HG03378 (cell line): ENCODE data around the gene ARHGEF6.
"Not testable (repeated sequence)": the region's sequence is repeated elsewhere in the genome, so short reads cannot be mapped to it uniquely, and the experiment has no call there.

Experiments used
- ATAC-seq: cut with Tn5 transposase; IDR thresholded peaks from one replicate; pipeline ENCODE4 v1.9.1; 2021; ENCODE audit warnings: mild to moderate bottlenecking, moderate library complexity; ENCODE audit not compliant: unreplicated experiment

Gene ARHGEF6, protein sequence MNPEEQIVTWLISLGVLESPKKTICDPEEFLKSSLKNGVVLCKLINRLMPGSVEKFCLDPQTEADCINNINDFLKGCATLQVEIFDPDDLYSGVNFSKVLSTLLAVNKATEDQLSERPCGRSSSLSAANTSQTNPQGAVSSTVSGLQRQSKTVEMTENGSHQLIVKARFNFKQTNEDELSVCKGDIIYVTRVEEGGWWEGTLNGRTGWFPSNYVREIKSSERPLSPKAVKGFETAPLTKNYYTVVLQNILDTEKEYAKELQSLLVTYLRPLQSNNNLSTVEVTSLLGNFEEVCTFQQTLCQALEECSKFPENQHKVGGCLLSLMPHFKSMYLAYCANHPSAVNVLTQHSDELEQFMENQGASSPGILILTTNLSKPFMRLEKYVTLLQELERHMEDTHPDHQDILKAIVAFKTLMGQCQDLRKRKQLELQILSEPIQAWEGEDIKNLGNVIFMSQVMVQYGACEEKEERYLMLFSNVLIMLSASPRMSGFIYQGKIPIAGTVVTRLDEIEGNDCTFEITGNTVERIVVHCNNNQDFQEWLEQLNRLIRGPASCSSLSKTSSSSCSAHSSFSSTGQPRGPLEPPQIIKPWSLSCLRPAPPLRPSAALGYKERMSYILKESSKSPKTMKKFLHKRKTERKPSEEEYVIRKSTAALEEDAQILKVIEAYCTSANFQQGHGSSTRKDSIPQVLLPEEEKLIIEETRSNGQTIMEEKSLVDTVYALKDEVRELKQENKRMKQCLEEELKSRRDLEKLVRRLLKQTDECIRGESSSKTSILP

DNA sequence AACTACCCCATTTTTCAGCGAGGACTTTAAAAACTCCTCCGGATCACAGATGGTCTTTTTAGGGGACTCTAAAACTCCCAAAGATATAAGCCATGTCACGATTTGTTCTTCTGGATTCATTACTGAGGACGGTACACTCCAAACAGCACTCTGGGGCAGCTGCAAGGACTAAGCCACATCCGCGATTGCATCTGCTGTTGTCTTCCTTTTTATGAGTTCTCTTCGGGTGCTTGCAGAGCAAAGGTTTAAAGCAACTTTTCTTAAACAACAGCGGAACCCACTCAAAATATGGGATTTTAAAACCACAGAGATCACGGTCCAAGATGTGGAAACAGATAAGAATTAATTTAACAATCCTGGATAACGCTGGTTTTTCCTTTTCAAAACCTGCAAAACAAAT is at the start of gene ARHGEF6:
Gene ARHGEF6 (minus strand): TSS at position 170 of the 400 bp plus-strand sequence. CDS start 50 bp downstream, at position 120.
- no peak for ATAC-seq

DNA sequence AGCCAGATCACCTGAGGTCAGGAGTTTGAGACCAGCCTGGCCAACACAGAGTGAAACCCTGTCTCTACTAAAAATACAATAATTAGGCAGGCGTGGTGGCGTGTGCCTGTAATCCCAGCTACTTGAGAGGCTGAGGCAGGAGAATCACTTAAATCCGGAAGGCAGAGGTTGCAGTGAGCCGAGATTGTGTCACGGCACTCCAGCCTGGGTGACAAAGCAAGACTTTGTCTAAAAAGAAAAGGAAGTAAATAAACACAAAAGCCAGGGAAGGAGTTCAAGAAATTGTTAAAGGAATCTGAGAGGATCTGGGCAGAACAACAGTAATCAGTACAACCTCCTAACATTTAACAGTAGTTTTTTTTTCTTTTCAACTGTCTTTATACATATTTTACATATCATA is 48.7 kb upstream of the ARHGEF6 start:
- no peak for ATAC-seq

DNA sequence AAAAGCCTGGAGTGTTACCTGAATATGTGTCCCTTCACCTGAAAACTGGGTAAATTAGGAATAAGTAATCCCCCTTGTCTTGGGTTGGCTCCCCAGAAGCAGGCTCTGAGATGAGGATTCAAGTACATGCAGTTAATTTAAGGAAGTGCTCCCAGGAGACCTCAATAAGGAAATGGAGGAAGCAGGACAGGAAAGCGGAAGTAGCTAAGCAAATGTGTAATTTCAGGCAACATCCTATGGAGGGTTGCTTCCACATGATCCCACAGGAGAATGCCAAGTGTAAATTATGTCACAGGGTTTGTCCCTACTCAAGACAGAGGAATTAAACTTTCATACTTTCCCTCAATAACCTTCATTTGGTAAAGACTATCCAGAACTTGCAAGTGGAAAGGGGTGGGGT is 48.1 kb upstream of the ARHGEF6 start:
- ATAC-seq = no peak

DNA sequence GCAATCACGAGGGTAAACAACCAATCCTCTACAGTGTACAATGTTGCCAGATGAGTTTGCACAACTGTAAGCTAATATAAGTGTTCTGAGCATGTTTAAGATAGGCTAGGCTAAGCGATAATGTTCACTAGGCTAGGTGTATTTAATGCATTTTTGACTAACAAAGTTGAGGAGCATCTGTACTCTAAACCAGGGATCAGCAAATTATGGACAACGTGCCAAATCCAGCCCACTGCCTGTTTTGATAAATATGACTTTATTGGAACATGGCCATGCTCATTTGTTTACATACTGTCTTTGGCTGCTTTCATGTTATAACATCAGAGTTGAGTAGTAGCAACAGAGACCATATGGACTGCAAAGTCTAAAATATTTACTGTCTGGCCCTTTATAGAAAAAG is 46.3 kb upstream of the ARHGEF6 start:
- ATAC-seq = no peak

DNA sequence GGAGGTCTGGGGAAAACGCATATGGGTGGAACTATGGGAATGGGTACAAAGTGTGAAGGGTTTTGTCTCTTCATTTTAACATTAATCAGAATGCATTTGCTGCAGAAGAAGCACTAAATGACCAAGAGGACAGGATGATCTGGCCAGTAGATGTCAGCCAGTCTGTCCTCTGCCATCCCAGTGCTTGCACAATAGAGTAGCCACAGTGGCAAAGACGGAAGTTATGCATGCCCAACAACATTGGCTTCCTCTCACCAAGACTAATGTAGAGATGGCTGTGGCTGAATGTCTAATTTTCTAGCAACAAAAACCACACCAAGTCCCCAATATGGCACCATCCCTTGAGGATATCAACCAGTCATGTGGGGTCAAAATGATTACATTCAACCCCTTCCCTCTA is 45.0 kb upstream of the ARHGEF6 start:
- ATAC-seq = no peak

DNA sequence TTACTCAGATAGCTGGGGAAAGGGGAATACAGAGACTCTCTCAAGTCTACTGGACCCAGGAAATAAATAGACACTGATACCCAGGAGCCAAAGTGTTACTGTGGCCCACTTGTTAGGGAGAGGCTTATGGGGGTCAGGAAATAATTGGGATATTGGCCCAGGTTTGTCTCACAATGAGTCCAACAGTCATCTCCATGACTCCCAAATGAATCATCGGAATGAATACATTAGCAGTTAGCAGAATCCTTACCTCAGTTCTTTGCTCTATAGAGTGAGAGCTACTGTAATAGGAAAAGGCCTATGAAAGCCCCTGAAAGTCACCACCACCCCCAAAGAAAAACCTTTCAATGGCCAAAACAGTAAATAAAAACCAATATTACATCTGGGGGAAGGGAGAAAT is 42.4 kb upstream of the ARHGEF6 start:
- ATAC-seq = no peak

DNA sequence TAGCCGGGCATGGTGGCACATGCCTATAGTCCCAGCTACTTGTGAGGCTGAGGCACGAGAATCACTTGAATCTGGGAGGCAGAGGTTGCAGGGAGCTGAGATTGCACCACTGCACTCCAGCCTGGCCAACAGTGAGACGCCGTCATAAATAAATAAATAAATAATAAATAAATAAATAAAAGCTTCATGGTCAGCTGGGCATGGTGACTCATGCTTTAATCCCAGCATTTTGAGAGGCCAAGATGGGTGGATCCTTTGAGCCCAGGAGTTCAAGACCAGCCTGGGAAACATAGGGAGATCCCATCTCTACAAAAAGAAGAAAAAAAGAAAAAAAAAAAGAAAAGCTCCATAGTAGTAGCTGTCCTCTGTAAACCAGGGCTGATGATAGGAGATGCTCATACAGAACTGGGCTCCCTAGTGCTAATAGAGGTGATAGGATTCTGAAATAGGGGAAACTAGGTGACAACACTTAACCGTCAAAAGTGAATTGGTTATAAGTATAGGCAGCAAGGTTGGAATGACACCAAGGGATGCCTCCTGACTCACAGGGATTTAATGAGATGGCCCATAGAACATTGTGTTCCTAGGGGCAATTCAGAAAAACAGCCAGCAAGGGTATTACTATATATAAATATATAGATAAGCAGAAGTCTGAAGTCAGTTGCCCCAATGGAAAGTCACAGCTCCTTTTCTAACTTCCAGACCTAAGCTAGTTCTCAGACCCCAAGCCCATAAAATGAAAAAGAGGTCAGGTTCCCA is 41.8 kb upstream of the ARHGEF6 start:
- no peak for ATAC-seq

DNA sequence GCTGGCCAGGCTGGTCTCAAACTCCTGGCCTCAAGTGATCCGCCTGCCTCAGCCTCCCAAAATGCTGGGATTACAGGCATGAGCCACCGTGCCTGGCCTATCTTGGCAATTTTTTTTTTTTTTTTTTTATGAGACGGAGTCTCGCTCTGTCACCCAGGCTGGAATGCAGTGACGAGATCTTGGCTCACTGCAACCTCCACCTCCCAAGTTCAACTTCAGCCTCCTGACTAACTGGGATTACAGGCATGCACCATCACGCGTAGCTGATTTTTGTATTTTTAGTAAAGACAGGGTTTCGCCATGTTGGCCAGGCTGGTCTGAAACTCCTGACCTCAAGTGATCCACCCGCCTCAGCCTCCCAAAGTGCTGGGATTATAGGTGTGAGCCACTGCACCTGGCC is 39.0 kb upstream of the ARHGEF6 start:
- ATAC-seq = not testable (repeated sequence)

DNA sequence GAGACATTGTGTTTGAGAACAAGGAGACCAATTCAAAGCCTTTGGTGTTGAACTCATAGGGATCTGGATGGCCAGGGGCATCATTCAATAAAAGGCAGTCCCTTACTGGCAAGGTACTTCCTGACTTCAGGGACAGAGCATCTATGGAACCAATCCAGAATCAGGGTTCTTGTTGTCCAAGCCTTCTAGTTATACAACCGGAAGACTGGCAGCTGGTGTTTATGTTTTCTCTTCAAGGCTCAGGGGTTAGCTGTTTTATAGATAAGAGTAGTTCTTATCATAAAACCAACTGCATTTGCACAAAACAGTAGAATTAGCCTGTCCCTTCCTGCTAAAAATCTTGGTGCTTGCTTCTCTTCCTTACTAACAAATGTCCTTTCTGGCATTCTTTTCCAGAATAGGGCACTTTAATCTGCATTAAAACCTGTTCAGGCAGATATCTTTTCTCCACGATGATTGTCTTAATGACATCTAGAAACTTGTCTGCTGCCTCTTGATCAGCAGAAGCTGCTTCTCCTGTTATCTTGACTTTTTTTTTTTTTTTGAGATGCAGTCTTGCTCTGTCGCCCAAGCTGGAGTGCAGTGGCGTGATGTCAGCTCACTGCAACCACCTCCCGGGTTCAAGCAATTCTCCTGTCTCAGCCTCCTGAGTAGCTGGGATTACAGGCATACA is 38.4 kb upstream of the ARHGEF6 start:
- ATAC-seq = no peak

DNA sequence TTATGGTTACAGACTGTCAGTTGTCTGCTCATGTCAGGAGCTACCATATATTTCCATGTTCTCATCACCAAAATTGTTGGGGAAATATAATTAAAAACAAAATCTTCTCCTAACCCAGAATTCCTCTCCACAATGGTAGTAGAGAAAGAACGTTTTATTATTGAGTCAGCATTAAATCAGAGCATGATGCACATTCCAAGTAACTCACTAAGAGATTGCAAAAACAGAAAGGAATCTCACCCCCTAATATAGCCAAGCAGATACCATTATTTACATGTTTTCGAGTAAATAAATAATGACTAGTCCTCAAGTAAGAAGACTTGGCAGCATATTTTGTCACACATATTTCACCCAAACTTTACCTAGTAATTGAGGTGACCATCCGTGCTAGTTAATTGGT is 36.2 kb upstream of the ARHGEF6 start:
- no peak for ATAC-seq

DNA sequence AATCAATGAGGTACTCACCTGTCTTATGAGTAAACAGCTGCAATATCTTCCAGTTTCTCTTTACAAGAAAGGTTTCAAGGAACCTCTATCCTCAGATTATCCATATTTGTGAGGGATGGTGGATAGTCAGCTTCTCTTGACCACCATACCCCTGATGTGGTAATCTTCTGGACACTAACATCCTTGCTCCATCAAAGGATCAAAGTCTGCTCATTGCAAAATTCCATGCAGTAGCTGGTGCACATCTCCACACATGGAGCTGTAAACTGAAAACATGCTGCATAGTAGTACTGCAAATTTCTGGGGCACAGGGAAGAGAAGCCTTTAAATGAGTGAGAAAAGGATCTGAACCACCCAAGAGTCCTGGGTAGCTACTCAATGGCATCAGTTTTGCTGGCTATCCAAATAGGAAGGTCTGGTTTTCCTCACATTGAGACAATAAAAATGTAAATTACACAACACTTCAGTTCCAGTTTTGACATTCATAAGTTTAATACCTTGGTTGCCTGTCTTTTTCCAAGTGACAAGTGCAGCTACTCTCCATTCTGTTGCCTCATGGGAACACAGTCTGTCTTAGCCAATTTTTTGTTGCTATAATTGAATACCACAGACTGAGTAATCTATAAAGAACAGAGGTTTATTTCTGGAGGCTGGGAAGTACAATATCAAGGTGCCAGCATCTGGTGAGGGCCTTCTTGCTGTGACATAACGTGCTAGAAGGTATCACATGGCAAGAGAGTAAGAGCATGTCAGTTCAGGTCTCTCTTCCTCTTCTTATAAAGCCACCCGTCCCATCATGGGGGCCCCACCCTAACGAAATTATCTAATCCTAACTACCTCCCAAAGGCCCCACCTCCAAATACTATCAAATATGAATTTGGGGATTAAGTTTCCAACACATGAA is 34.4 kb upstream of the ARHGEF6 start:
- no peak for ATAC-seq

DNA sequence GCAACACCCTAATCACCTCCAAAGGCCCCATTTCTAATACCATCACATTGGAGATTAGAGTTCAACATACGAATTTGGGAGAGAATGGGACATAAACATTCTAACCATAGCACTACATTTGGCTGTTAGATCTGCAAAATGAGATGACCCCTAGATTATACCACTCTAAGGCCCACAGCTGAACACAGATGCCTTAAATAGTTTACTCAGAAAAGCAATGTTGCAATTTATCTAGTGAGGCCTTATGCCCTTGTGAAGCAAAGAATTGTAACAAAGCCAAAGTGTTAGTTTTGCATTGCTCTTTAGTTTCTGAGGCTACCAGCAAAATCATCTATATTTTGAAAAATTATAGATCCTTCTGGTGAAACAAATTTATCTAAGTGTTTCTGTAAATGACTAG is 31.6 kb upstream of the ARHGEF6 start:
- ATAC-seq = no peak

DNA sequence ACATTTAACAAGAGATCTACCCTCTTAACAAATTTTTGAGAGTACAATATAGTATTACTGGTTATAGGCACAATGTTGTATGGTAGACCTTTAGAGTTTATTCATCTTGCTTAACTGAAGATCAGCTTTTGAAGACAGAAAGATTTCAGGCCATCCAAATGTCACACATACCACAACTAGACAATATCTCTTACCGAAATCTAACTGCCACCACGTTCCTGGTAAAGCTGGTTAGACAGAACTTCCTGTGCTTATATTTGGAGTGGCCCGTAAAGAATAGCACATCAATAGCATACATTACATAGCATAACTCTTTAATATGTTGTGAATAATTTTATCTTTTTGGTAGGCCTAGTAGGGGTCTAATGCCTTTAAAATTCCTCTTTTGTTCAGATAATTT is 29.8 kb upstream of the ARHGEF6 start:
- no peak for ATAC-seq

DNA sequence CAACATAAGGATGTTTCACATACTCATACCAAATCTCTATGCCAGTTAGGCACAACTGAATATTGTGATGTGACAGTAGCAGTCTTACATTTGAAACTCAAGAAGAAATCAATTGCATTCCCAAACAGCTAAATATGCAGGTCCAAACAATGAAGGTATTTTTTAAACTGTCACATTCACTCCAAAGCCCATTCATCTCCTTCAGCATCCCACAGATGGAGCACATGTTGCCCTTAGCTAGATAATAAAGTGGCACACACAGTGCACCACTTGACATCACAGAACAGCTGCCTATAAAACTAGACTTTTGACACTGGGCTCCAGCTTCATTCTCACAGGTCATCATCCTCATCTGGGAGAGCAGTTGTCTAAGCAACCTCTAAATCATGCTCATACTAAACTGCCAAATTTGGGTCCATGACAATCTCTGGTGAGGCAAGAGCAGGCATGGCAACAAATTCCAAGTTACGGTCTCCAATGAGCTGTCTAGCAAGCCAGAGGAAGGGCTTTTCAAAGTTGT is 26.2 kb upstream of the ARHGEF6 start:
- no peak for ATAC-seq

DNA sequence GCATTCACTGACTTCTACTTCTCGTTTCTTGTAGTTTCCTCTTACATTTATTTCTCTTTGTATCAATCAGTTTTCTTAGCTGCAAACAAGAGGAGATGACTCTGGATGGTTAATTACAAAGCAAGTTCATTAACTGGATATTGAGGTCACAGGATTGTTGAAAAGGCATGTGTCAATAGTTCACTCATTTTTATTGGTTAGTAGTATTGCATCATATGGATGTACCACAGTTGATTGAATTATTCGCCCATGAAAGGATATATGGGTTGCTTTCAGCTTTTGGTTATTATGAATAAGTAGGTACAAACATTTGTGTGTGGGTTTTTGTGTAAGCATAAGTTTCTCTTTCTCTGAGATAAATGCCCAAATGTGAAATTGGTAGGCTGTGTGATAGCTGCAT is 21.8 kb upstream of the ARHGEF6 start:
- ATAC-seq = no peak

DNA sequence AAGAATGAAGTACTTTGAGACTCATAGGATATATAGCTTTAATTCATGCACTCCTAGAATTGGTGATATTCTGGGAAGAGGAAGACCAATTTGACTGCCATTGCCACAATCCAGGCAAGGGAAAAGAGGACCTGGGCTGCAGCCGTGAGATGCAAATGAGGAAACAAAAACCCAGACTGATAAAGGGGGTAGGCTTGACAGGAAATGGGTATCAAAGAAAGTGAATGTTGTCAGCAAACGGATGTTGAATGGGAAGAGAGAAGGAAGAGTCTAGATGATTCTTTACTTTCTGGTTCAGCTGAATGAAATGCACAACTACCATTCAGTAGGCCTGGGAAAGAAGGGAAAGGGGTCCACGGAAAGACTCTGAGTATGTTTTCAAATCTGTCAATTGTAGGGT is 17.1 kb upstream of the ARHGEF6 start:
- no peak for ATAC-seq

DNA sequence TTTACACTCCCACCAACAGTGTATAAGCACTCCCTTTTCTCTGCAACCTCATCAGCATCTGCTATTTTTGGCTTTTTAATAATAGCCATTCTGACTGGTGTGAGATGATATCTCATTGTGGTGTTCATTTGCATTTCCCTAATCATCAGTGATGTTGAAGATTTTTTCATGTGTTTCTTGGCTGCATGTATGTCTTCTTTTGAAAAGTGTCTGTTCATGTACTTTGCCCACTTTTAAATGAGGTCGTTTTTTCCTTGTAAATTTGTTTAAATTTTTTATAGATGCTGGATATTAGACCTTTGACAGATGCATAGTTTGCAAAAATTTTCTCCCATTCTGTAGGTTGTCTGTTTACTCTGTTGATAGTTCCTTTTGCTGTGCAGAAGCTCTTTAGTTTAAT is 14.4 kb upstream of the ARHGEF6 start:
- ATAC-seq = not testable (repeated sequence)

DNA sequence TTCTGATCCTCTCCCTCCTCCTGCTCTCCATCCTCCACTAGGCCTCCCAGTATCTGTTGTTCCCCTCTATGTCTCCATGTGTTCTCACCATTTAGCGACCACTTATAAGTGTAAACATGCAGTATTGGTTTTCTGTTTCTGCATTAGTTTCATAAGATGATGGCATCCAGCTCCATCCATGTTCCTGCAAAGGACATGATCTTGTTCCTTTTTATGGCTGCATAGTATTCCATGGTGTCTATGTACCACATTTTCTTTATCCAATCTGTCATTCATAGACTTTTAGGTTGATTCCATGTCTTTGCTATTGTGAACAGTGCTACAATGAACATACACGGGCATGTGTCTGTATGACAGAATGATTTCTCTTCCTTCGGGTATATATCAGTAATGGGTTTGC is 13.9 kb upstream of the ARHGEF6 start:
- ATAC-seq = not testable (repeated sequence)

DNA sequence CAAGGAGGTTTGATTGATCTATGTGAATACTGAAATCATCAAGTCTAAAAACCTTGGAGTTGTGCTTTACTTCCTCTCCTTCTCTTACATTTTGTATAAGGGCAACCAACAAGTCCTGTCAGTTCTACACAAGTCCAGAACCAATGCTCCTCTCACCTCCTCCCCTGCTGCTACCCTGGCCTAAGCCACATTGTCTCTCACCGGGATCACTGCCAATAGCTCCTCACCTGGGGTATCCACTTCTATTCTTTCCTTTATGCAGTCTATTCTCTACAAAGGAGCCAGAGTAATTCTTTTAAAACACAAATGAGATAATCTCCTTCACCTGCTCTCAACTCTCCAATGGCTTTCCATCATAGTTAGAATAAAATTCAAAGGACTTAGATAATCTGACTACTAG is 13.3 kb upstream of the ARHGEF6 start:
- no peak for ATAC-seq

DNA sequence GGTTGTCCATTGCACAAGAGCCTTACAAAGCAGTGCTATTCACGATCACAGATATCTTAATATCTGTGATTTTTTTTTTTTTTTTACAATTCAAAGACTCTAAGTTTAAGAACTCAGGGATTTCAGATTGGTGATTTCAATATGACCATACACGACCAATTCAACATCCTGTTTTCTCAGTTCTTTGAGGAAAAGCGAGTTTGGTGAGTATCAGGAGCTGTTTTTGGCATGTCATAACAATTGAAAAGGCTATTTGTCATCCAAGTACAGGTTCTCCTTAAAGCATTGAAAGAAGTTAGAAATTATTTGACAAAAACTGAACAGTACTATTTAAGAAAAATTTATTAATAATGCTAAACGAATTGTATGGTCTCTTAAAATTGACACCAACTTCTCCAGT is 9.1 kb upstream of the ARHGEF6 start:
- ATAC-seq = no peak
